Dendritic cell treated with granulocyte-macrophage colony-stimulating factor and Interleukin-4, amounts not matched to agents 40 ng/mL and 50 ng/mL, for 4 days (primary cell): ENCODE measurements around the gene ZNF614.
A peak's percentile ranks its signal among the peaks of the same experiment; 100 is the strongest.
"Not testable (repeated sequence)": the region's sequence is repeated elsewhere in the genome, so short reads cannot be mapped to it uniquely, and the experiment has no call there.

Experiments
- H3K27ac Mint-ChIP-seq: one replicate; pipeline ENCODE4 v1.8.0; 2022; ENCODE audit warnings: mild to moderate bottlenecking, mixed read lengths
- H3K27me3 Mint-ChIP-seq: one replicate; pipeline ENCODE4 v1.8.0; 2022; ENCODE audit warnings: mild to moderate bottlenecking, mixed read lengths
- H3K36me3 Mint-ChIP-seq: one replicate; pipeline ENCODE4 v1.8.0; 2022; ENCODE audit warnings: low read depth, mixed read lengths
- H3K4me1 Mint-ChIP-seq: one replicate; pipeline ENCODE4 v1.8.0; 2022; ENCODE audit warnings: low read depth, mixed read lengths
- H3K4me3 Mint-ChIP-seq: one replicate; pipeline ENCODE4 v1.8.0; 2022; ENCODE audit warnings: mild to moderate bottlenecking, moderate library complexity, mixed read lengths
- H3K9me3 Mint-ChIP-seq: one replicate; pipeline ENCODE4 v1.8.0; 2022; ENCODE audit warnings: mixed read lengths
- intact Hi-C: fragments of 100-400 bp; cut with micrococcal nuclease; formaldehyde crosslinking; loops from one replicate; pipeline ENCODE4 v1.15.0; 2022

ZNF614 gene

DNA sequence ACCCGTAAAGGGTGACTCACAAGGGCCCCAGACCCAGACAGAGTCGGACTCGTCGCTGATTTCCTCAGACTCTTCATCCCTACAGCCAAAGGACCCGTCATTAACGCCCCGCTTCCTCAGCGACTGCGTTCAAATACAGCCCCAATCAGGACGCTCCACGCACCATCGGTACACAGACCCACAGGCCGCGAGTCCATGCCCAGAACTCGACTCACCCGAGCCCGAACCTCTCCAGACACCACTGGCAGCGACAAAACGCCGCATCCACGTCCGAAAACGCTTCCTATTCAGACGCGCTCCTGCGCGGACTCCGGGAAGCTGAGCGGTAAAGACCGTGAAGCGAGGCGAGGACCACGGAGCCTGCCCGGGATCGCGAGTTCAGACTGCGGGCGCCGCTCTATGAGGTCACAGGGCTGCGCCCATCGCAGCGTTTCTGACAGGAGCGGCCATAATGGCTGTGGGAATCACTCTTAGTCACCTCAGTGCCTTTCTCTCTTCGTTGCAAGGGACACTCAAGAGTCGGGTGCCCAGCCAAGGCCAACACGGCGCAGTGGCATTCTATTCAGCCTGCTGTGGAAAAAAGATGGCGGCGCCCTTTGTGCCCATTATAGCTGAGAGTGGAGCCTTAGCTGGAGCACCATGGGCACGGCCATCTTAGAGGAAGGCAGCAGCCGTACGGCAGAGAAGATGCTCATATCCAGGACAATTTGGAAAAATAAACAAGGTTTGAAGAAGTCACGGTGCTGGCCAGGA is at the start of gene ZNF614:
Gene ZNF614 (minus strand): TSS at position 353 of the 753 bp plus-strand sequence. CDS start 2,634 bp downstream, outside the sequence.
- Mint-ChIP-seq H3K4me3 (peak within 1 kb of the TSS; percentile 98), H3K27ac (peak within 1 kb of the TSS; percentile 100), H3K36me3 (peaks cover 81% of the 10 kb centered on the region), H3K27me3 (no peaks in the 10 kb centered on the region), H3K9me3 (peaks cover 71% of the 10 kb centered on the region), H3K4me1 (peaks cover 27% of the 10 kb centered on the region)
- intact Hi-C loops, result loop anchor here (1.0 kb wide), 2 partner anchors 20 to 21 kb away; partner anchors contain the start of gene ZNF615

DNA sequence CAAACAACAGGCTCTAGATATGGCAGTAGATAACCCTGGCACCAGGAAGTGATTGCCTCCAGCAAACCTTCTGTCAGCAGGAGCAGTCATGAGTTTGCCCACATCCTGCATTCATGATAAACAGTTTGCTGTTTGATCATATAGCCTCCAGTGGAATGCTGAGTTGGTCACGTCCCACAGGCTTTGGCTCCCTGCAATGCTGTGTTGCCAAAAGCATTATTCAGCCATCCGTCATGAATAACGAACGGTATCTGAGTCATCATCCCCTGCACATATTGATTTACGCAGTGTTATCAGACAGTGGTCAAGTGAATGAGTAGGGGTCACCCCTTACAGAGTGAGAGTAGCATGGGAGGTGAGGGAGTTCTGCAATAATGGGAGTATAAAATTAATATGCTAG is 42.3 kb upstream of the ZNF614 start:
- peaks cover 97% of the 10 kb centered on the region for H3K36me3 Mint-ChIP-seq
- H3K4me3 Mint-ChIP-seq, result no peak overlapping the region
- H3K4me1 Mint-ChIP-seq, result no peaks in the 10 kb centered on the region
- intact Hi-C loops, result no loop called here
- no peaks in the 10 kb centered on the region for H3K27me3 Mint-ChIP-seq
- no peak overlapping the region for H3K27ac Mint-ChIP-seq
- H3K9me3 Mint-ChIP-seq, result peaks cover 84% of the 10 kb centered on the region

- Mint-ChIP-seq H3K4me1 (no peaks in the 10 kb centered on the region), H3K9me3 (peaks cover 84% of the 10 kb centered on the region), H3K27ac (no peak overlapping the region), H3K36me3 (peaks cover 97% of the 10 kb centered on the region), H3K4me3 (no peak overlapping the region), H3K27me3 (no peaks in the 10 kb centered on the region)
- intact Hi-C loops, result no loop called here
Observed at GRCh38 chr19:52069653-52070052, 41.5 kb upstream of the ZNF614 start.

DNA sequence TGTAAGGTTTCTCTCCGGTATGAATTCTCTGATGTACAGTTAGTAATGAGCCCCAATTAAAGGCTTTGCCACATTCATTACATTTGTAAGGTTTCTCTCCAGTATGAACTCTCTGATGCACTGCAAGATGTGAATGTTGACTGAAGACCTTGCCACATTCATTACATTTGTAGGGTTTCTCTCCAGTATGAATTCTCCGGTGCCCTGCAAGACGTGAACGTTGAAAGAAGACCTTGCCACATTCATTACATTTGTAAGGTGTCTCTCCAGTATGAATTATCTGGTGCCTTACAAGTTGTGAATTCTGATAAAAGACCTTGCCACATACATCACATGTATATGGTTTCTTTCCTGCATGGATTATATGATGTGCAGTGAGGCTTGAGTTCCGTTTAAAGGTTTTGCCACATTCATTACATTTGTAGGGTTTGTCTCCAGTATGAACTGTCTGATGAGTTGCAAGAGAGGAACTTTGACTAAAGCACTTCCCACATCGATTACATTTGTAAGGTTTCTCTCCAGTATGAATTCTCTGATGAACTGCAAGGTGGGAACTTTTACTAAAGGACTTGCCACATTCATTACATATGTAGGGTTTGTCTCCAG is 38.2 kb upstream of the ZNF614 start:
- H3K27ac Mint-ChIP-seq, result no peak overlapping the region
- H3K27me3 Mint-ChIP-seq, result no peaks in the 10 kb centered on the region
- intact Hi-C loops, result no loop called here
- peaks cover 92% of the 10 kb centered on the region for H3K9me3 Mint-ChIP-seq
- no peaks in the 10 kb centered on the region for H3K4me1 Mint-ChIP-seq
- peaks cover 93% of the 10 kb centered on the region for H3K36me3 Mint-ChIP-seq
- no peak overlapping the region for H3K4me3 Mint-ChIP-seq

DNA sequence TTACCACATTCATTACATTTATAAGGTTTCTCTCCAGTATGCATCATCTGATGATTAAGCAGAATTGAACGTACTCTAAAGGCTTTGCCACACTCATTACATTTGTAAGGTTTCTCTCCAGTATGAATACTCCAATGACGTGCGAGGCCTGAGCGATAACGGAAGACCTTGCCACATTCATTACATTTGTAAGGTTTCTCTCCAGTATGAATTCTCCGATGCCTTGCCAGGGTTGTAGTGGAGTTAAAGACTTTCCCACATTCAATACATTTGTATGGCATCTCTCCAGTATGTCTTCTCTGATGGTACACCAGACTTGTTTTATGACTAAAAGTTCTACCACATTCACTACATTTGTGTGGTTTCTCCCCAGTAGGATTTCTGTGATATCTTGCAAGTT is 37.2 kb upstream of the ZNF614 start:
- H3K36me3 Mint-ChIP-seq, result peaks cover 90% of the 10 kb centered on the region

GRCh38 chr19:52056480-52056879 is 28.3 kb upstream of the ZNF614 start:
- Mint-ChIP-seq H3K9me3 (peaks cover 94% of the 10 kb centered on the region), H3K36me3 (peaks cover 57% of the 10 kb centered on the region)
- H3K4me1 Mint-ChIP-seq, H3K4me3 Mint-ChIP-seq, intact Hi-C loops, H3K27me3 Mint-ChIP-seq, H3K27ac Mint-ChIP-seq: not testable (repeated sequence)

More for the DNA sequence above, 37.2 kb upstream of the ZNF614 start:
- no peaks in the 10 kb centered on the region for H3K4me1 Mint-ChIP-seq
- H3K9me3 Mint-ChIP-seq, result peaks cover 92% of the 10 kb centered on the region
- H3K27me3 Mint-ChIP-seq, result no peaks in the 10 kb centered on the region
- intact Hi-C loops, result no loop called here
- H3K27ac Mint-ChIP-seq, result no peak overlapping the region
- no peak overlapping the region for H3K4me3 Mint-ChIP-seq

DNA sequence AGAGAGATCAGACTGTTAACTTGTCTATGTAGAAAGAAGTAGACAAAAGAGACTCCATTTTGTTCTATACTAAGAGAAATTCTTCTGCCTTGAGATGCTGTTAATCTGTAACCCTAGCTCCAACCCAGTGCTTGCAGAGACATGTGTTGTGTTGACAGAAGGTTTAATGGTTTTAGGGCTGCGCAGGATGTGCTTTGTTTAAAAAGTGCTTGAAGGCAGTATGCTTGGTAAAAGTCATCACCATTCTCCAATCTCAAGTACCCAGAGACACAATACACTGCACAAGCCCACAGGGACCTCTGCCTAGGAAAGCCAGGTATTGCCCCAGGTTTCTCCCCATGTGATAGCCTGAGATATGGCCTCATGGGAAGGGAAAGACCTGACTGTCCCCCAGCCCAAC is 23.6 kb upstream of the ZNF614 start:
- H3K4me1 Mint-ChIP-seq, result peaks cover 17% of the 10 kb centered on the region
- H3K9me3 Mint-ChIP-seq, result peaks cover 74% of the 10 kb centered on the region
- H3K27me3 Mint-ChIP-seq, intact Hi-C loops, H3K27ac Mint-ChIP-seq, H3K4me3 Mint-ChIP-seq: not testable (repeated sequence)
- H3K36me3 Mint-ChIP-seq, result peaks cover 68% of the 10 kb centered on the region

DNA sequence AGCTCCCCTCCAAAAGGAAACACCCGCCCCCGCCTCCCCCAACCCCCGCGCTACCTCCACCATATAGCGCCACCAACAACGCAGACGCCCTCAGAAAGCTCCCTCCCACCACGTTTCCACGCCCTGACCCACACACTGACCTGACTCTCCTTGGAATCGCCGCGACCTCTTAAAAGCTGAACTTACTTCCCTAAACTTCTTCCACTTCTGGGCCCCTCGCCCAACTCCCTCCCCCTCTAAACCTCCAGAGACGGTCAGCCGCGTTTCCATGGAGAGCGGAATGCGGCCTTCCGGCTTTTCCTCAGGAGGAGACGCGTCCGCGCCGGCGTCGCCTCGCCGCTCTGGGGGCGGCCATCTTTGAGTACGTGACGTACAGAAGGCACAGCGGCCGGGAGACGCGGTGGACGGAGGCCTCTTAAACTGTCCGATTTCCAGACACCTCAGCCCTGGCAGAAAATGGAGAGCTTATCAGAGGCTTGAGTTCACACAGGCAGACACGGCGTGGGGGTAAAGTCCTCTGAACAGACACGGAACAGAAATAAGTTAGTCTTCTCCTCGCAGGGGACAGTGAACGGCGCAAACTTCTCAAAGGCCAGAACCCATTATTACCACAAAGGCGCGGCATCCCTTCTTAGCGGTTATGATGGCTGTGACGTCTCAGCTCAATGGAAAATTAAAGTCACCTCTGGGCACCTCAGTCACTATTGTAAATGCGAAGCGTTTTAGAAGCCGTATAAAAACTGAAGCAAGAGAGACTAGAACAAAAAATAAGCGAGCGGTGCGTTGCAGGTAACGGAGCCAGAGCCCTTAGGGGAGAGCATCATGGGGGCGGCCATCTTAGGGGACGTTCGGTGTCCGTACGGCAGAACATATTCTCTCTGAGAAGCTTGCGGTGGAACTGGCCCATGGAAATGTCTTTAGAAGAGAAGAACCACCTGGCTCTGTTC is 20.6 kb upstream of the ZNF614 start, which contains the start of gene ZNF432:
Gene ZNF432 (minus strand): TSS at position 284 of the 947 bp plus-strand sequence. CDS start 1,970 bp downstream, outside the sequence.
- Mint-ChIP-seq H3K4me3 (peak within 1 kb of the TSS; percentile 83), H3K27me3 (no peaks in the 10 kb centered on the region), H3K36me3 (peaks cover 75% of the 10 kb centered on the region), H3K27ac (peak within 1 kb of the TSS; percentile 98), H3K4me1 (peaks cover 17% of the 10 kb centered on the region), H3K9me3 (peaks cover 54% of the 10 kb centered on the region)
- intact Hi-C loops, result loop anchor here (1.0 kb wide), 1 partner anchor 21 kb away; the partner anchor contains the start of gene ZNF614

DNA sequence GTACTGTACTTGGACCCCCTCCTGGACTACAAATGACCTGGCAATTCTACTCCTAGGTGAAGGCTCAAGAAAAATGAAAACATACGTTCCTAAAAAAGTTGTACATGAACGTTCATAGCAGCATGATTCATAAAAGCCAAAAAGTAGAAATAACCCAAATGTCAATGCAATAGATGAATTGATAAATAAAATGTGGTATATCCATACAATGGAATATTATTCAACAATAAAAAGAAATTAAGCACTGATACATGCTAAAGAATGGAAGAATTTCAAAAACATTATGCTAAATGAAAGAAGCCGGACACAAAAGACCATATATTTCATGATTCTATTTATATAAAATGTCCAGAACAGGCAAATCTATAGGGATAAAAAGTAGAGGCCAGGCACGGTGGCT is 11.0 kb upstream of the ZNF614 start:
- Mint-ChIP-seq H3K4me1 (no peaks in the 10 kb centered on the region), H3K36me3 (peaks cover 99% of the 10 kb centered on the region), H3K4me3 (no peak overlapping the region), H3K27ac (no peak overlapping the region), H3K9me3 (peaks cover 90% of the 10 kb centered on the region), H3K27me3 (no peaks in the 10 kb centered on the region)
- intact Hi-C loops, result no loop called here

DNA sequence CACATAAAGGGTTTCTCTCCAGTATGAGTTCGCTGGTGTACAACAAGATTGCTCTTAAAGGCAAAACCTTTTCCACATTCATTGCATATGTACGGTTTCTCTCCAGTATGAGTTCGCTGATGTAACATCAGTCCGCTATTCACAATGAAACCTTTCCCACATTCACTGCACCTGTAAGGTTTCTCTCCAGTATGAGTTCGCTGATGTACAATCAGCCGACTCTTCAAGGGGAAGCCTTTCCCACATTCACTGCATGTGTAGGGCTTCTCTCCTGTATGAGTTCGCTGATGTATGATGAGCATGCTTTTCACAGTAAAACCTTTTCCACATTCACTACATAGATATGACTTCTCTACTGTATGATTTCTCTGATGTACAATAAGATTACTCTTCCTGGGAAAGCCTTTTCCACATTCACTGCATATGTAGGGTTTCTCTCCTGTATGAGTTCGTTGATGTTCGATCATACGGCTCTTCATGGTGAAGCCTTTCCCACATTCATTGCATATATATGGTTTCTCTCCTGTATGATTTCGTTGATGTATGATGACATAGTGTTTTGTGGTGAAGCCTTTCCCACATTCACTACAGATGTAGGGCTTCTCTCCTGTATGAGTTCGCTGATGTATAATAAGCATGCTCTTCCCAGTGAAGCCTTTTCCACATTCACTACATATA is 6.0 kb upstream of the ZNF614 start:
- no peak overlapping the region for H3K27ac Mint-ChIP-seq
- H3K4me3 Mint-ChIP-seq, result no peak overlapping the region
- H3K27me3 Mint-ChIP-seq, result no peaks in the 10 kb centered on the region
- peaks cover 85% of the 10 kb centered on the region for H3K9me3 Mint-ChIP-seq
- intact Hi-C loops, result no loop called here
- H3K36me3 Mint-ChIP-seq, result peaks cover 85% of the 10 kb centered on the region
- no peaks in the 10 kb centered on the region for H3K4me1 Mint-ChIP-seq

DNA sequence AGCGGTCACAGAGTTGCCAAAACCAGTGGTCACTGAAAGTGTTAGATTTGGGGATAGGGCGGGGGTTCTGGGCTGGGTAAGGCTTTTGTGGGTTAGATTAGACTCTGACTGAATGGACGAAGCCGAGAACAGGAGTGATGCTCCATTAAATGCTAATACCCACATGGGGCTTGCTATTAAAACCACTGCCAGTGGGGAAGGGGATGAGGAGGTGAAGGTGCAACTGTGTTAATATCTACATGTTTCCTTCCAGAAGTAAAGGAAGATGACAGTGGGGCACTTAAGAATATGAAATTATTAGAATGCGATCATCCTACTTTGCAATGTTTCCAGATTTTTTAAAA is 573 bp upstream of the ZNF614 start:
- peaks cover 81% of the 10 kb centered on the region for H3K36me3 Mint-ChIP-seq
- H3K4me3 Mint-ChIP-seq, result peak overlapping the region; percentile 98
- no peaks in the 10 kb centered on the region for H3K27me3 Mint-ChIP-seq
- intact Hi-C loops, result loop anchor here (1.0 kb wide), 2 partner anchors 20 to 21 kb away; partner anchors contain the start of gene ZNF615
- peaks cover 27% of the 10 kb centered on the region for H3K4me1 Mint-ChIP-seq
- peak overlapping the region; percentile 100 for H3K27ac Mint-ChIP-seq
- peaks cover 71% of the 10 kb centered on the region for H3K9me3 Mint-ChIP-seq

GRCh38 chr19:52026255-52026990 is 1.8 kb downstream of the ZNF614 start:
- H3K4me3 Mint-ChIP-seq, H3K27ac Mint-ChIP-seq, H3K27me3 Mint-ChIP-seq, intact Hi-C loops: not testable (repeated sequence)
- Mint-ChIP-seq H3K4me1 (peaks cover 27% of the 10 kb centered on the region), H3K36me3 (peaks cover 91% of the 10 kb centered on the region), H3K9me3 (peaks cover 74% of the 10 kb centered on the region)

DNA sequence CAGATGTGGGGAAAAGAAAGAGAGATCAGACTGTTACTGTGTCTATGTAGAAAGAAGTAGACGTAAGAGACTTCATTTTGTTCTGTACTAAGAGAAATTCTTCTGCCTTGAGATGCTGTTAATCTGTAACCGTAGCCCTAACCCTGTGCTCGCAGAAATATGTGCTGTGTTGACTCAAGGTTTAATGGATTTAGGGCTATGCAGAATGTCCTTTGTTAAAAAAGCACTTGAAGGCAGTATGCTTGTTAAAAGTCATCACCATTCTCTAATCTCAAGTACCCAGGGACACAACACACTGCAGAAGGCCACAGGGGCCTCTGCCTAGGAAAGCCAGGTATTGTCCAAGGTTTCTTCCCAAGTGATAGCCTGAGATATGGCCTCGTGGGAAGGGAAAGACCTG is 3.7 kb downstream of the ZNF614 start:
- Mint-ChIP-seq H3K9me3 (peaks cover 74% of the 10 kb centered on the region), H3K36me3 (peaks cover 94% of the 10 kb centered on the region)
- intact Hi-C loops, result not testable (repeated sequence)

More for the DNA sequence above, 3.7 kb downstream of the ZNF614 start:
- H3K4me3 Mint-ChIP-seq, H3K27ac Mint-ChIP-seq, H3K27me3 Mint-ChIP-seq: not testable (repeated sequence)
- H3K4me1 Mint-ChIP-seq, result peaks cover 27% of the 10 kb centered on the region
